Parathyroid adenoma (tissue), 2 donors: ENCODE data around the gene GORASP1.

Source experiments
- H2AFZ ChIP-seq: fragments of 300-600 bp; sonication (generic); one replicate; pipeline ENCODE4 v1.7.0; 2017; ENCODE audit warnings: antibody characterized with exemption, mild to moderate bottlenecking
- H3K27ac ChIP-seq: fragments of 300-600 bp; sonication (generic); one replicate; pipeline ENCODE4 v1.7.0; 2017
- H3K27me3 ChIP-seq: fragments of 300-600 bp; sonication (generic); one replicate; pipeline ENCODE4 v1.7.0; 2017; ENCODE audit warnings: low read length; ENCODE audit not compliant: control insufficient read depth, insufficient read depth
- H3K36me3 ChIP-seq: fragments of 300-600 bp; sonication (generic); one replicate; pipeline ENCODE4 v1.7.0; 2017; ENCODE audit warnings: low read length; ENCODE audit not compliant: control insufficient read depth, insufficient read depth
- H3K4me1 ChIP-seq: fragments of 300-600 bp; sonication (generic); one replicate; pipeline ENCODE4 v1.7.0; 2017; ENCODE audit warnings: control low read depth
- H3K4me2 ChIP-seq: fragments of 300-600 bp; sonication (generic); one replicate; pipeline ENCODE4 v1.7.0; 2017; ENCODE audit warnings: low read length
- H3K4me3 ChIP-seq: fragments of 300-600 bp; sonication (generic); one replicate; pipeline ENCODE4 v1.7.0; 2017; ENCODE audit warnings: low read depth, low read length
- H3K79me2 ChIP-seq: fragments of 300-600 bp; sonication (generic); one replicate; pipeline ENCODE4 v1.7.0; 2017; ENCODE audit warnings: control low read depth
- H3K9ac ChIP-seq: fragments of 300-600 bp; sonication (generic); one replicate; pipeline ENCODE4 v1.7.0; 2017; ENCODE audit warnings: mild to moderate bottlenecking
- H3K9me3 ChIP-seq: fragments of 300-600 bp; sonication (generic); one replicate; pipeline ENCODE4 v1.7.0; 2017; ENCODE audit warnings: low read length; ENCODE audit not compliant: control insufficient read depth
- CTCF ChIP-seq: fragments of 300-600 bp; sonication (generic); IDR thresholded peaks from one replicate; pipeline ENCODE4 v1.7.0; 2017; ENCODE audit warnings: antibody characterized with exemption, mild to moderate bottlenecking
- donor health status: primary hyperparathyroidism.

Gene GORASP1

DNA sequence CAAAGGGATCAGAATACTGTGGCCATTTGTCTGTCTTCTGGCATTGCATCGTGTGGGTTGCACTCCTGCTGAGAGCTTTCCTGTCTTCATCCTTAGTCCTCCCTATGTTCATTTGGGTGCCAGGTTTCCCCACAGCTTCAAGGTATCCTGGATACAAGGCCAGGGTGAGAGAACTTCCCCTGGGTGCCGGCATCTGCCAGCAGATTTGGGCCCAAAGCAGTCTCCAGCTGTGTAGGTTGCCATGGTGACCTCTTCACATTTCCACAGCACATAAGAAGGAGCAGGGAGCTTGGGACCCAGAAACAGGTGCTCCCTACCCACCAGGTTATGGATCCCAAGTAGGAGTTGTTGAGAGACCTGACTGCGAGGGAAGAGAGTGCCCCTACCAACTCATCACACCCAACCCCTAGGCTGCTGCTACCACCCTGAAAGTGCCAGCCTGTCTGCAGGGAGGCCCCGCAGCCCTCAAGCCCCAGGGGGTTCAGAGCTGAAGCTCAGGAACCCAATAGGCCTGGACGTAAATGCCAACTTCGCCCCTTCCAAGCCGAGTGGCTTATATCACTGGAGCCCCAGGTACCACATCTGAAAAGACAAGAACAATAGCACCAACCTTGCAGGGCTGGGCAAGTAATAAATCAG, 20.0 kb upstream of the GORASP1 start:
- TF ChIP-seq CTCF = no peak
- Histone ChIP-seq H3K4me3 (no peak overlapping the region), H3K27me3 (no peaks in the 10 kb centered on the region), H3K4me2 (no peak overlapping the region), H3K36me3 (no peaks in the 10 kb centered on the region), H3K9me3 (no peaks in the 10 kb centered on the region), H3K4me1 (no peaks in the 10 kb centered on the region), H3K9ac (no peak overlapping the region), H2AFZ (no peak overlapping the region), H3K27ac (no peak overlapping the region), H3K79me2 (no peaks in the 10 kb centered on the region)

GRCh38 chr3:39126532-39127071, 19.2 kb upstream of the GORASP1 start:
- Histone ChIP-seq H3K4me1 (no peaks in the 10 kb centered on the region), H3K9ac (no peak overlapping the region), H3K27me3 (no peaks in the 10 kb centered on the region), H3K4me2 (no peak overlapping the region), H3K9me3 (no peaks in the 10 kb centered on the region), H3K79me2 (no peaks in the 10 kb centered on the region), H3K36me3 (no peaks in the 10 kb centered on the region), H2AFZ (no peak overlapping the region), H3K4me3 (no peak overlapping the region), H3K27ac (no peak overlapping the region)
- TF ChIP-seq CTCF = peak; percentile 69

GRCh38 chr3:39125841-39126500, 18.5 kb upstream of the GORASP1 start:
- no peak overlapping the region for H3K27ac ChIP-seq
- no peak overlapping the region for H3K4me3 ChIP-seq
- no peak overlapping the region for H2AFZ ChIP-seq
- no peaks in the 10 kb centered on the region for H3K27me3 ChIP-seq
- no peak overlapping the region for H3K4me2 ChIP-seq
- TF ChIP-seq CTCF = no peak
- H3K79me2 ChIP-seq = no peaks in the 10 kb centered on the region
- no peaks in the 10 kb centered on the region for H3K36me3 ChIP-seq
- H3K4me1 ChIP-seq = no peaks in the 10 kb centered on the region
- H3K9ac ChIP-seq = no peak overlapping the region
- no peaks in the 10 kb centered on the region for H3K9me3 ChIP-seq

GRCh38 chr3:39124876-39125840, 17.7 kb upstream of the GORASP1 start:
- H3K27ac ChIP-seq = no peak overlapping the region
- H3K9ac ChIP-seq = no peak overlapping the region
- no peaks in the 10 kb centered on the region for H3K79me2 ChIP-seq
- no peak overlapping the region for H2AFZ ChIP-seq
- no peaks in the 10 kb centered on the region for H3K36me3 ChIP-seq
- no peaks in the 10 kb centered on the region for H3K4me1 ChIP-seq
- no peak overlapping the region for H3K4me3 ChIP-seq
- H3K4me2 ChIP-seq = no peak overlapping the region
- no peaks in the 10 kb centered on the region for H3K9me3 ChIP-seq
- no peaks in the 10 kb centered on the region for H3K27me3 ChIP-seq
- peak; percentile 17 for TF ChIP-seq CTCF
